NCI-H1092 (cell line): ENCODE measurements around the gene ETFDH.
"Not testable (repeated sequence)": the region's sequence is repeated elsewhere in the genome, so short reads cannot be mapped to it uniquely, and the experiment has no call there.

Source experiments
- DNase-seq: peaks from one replicate; lab custom pipeline; 2025; lab: John Stamatoyannopoulos, UW

The ETFDH gene

GRCh38 chr4:158671915-158672806, at the start of gene ETFDH:
Gene ETFDH, plus strand, starts transcription at chr4:158672296. Its CDS starts 161 bp downstream, at chr4:158672457.
- peak; percentile 99 for DNase-seq

GRCh38 chr4:158624889-158625478, 47.1 kb upstream of the ETFDH start:
- no peak for DNase-seq

GRCh38 chr4:158625544-158625943, 46.6 kb upstream of the ETFDH start:
- no peak for DNase-seq

GRCh38 chr4:158630893-158631292, 41.2 kb upstream of the ETFDH start:
- DNase-seq, result no peak

GRCh38 chr4:158636619-158637018, 35.5 kb upstream of the ETFDH start:
- no peak for DNase-seq

- no peak for DNase-seq
Measured at GRCh38 chr4:158644356-158644755, 27.7 kb upstream of the ETFDH start.

GRCh38 chr4:158644760-158645159, 27.3 kb upstream of the ETFDH start:
- no peak for DNase-seq

GRCh38 chr4:158649111-158649680, 22.9 kb upstream of the ETFDH start:
- DNase-seq, result no peak

GRCh38 chr4:158652920-158653319, 19.2 kb upstream of the ETFDH start:
- DNase-seq, result no peak

- DNase-seq, result no peak
Measured at GRCh38 chr4:158656439-158656838, 15.7 kb upstream of the ETFDH start.

- DNase-seq, result no peak
Measured at GRCh38 chr4:158657291-158657690, 14.8 kb upstream of the ETFDH start.

- not testable (repeated sequence) for DNase-seq
Measured at GRCh38 chr4:158663255-158663654, 8.8 kb upstream of the ETFDH start.

- not testable (repeated sequence) for DNase-seq
Measured at GRCh38 chr4:158663707-158664625, 8.1 kb upstream of the ETFDH start.

- DNase-seq, result no peak
Measured at GRCh38 chr4:158664806-158665205, 7.3 kb upstream of the ETFDH start.

GRCh38 chr4:158666892-158667291, 5.2 kb upstream of the ETFDH start:
- DNase-seq, result no peak

GRCh38 chr4:158667651-158668198, 4.4 kb upstream of the ETFDH start:
- no peak for DNase-seq

GRCh38 chr4:158669310-158669709, 2.8 kb upstream of the ETFDH start:
- no peak for DNase-seq

- DNase-seq, result peak; percentile 70
Measured at GRCh38 chr4:158670975-158671664, 976 bp upstream of the ETFDH start.

GRCh38 chr4:158671665-158671914, 506 bp upstream of the ETFDH start, which contains the start of gene C4orf46:
Gene C4orf46, minus strand, starts transcription at chr4:158671887. Its CDS starts 86 bp downstream, at chr4:158671801.
- no peak for DNase-seq

GRCh38 chr4:158673633-158674032, 1.5 kb downstream of the ETFDH start:
- DNase-seq, result no peak

GRCh38 chr4:158676076-158676475, 4.0 kb downstream of the ETFDH start:
- DNase-seq, result no peak
